WTC11 (cell line): ENCODE results near the gene HAND2.

ENCODE experiments used
- ZNF232 ChIP-seq: sonication (generic); formaldehyde crosslinking; IDR thresholded peaks from 2 replicates; pipeline ENCODE4 v1.8.0; 2022; ENCODE audit warnings: mild to moderate bottlenecking, missing genetic modification reagents
- TF ChIP-seq, protein P1 (sequence below): fragments of 200-600 bp; IDR thresholded peaks from 2 replicates; pipeline ENCODE4 v1.8.0; 2022; ENCODE audit warnings: antibody characterized with exemption
- TF ChIP-seq, protein P2 (sequence below): fragments of 250-450 bp; sonication (Bioruptor Pico); IDR thresholded peaks from 2 replicates; pipeline ENCODE4 v1.9.0; 2021; ENCODE audit warnings: moderate library complexity, mild to moderate bottlenecking, inconsistent platforms, borderline replicate concordance

- TF ChIP-seq, protein P1, sequence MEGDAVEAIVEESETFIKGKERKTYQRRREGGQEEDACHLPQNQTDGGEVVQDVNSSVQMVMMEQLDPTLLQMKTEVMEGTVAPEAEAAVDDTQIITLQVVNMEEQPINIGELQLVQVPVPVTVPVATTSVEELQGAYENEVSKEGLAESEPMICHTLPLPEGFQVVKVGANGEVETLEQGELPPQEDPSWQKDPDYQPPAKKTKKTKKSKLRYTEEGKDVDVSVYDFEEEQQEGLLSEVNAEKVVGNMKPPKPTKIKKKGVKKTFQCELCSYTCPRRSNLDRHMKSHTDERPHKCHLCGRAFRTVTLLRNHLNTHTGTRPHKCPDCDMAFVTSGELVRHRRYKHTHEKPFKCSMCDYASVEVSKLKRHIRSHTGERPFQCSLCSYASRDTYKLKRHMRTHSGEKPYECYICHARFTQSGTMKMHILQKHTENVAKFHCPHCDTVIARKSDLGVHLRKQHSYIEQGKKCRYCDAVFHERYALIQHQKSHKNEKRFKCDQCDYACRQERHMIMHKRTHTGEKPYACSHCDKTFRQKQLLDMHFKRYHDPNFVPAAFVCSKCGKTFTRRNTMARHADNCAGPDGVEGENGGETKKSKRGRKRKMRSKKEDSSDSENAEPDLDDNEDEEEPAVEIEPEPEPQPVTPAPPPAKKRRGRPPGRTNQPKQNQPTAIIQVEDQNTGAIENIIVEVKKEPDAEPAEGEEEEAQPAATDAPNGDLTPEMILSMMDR, result no peak
- TF ChIP-seq, protein P2, sequence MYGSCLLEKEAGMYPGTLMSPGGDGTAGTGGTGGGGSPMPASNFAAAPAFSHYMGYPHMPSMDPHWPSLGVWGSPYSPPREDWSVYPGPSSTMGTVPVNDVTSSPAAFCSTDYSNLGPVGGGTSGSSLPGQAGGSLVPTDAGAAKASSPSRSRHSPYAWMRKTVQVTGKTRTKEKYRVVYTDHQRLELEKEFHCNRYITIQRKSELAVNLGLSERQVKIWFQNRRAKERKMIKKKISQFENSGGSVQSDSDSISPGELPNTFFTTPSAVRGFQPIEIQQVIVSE (CRISPR knock-in tag), result no peak
- TF ChIP-seq ZNF232, result no peak
Measured at GRCh38 chr4:173514641-173515217, 15.3 kb downstream of the HAND2 start.
